IPS DF 4.7 (cell line): ENCODE results near the gene SYNJ2.

Experiments
- DNase-seq: peaks from one replicate; pipeline ENCODE4 v3.0.0-alpha.2; 2013; ENCODE audit warnings: low spot score; ENCODE audit errors: extremely low read depth

SYNJ2 gene

GRCh38 chr6:158026054-158026900 is 44.6 kb downstream of the SYNJ2 start:
- no peak for DNase-seq

GRCh38 chr6:158026901-158027589 is 45.4 kb downstream of the SYNJ2 start:
- DNase-seq, result no peak

DNA sequence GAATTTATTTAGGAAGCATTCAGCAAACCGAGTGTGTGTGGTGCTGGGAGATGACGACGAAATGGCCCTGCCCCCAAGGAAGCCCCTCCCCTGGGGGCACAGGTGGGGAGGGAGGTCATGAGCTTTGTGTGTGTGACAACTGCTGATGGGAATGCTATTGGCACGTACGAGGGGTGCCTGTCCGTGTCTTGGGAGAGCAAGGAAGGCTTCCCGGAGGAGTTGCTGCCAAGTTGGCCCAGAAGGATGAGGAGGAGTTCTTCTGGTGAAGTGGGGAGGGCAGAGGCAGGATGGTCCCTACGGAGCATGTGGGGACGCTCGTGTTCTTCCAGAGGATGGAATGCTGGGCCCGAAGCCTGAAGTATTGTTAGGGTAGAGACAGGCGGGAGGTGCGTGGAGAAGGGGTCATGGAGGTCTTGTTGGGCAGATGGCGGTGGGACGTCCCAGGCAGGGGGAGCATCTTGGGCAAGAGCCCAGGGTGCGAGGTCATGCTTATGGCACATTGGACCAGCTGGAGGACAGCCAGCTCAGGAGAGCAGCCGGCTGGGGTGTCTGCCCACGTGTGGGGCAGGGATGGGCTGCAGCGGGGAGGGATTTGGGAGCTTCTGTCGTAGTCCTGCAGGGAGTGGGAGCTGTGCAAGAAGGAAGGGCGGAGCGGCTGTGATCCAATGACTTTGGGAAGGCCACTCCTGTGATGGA is 46.1 kb downstream of the SYNJ2 start:
- no peak for DNase-seq

- DNase-seq, result no peak
Measured at GRCh38 chr6:158028421-158028820, 46.8 kb downstream of the SYNJ2 start.

GRCh38 chr6:158028876-158029275 is 47.2 kb downstream of the SYNJ2 start:
- no peak for DNase-seq

DNA sequence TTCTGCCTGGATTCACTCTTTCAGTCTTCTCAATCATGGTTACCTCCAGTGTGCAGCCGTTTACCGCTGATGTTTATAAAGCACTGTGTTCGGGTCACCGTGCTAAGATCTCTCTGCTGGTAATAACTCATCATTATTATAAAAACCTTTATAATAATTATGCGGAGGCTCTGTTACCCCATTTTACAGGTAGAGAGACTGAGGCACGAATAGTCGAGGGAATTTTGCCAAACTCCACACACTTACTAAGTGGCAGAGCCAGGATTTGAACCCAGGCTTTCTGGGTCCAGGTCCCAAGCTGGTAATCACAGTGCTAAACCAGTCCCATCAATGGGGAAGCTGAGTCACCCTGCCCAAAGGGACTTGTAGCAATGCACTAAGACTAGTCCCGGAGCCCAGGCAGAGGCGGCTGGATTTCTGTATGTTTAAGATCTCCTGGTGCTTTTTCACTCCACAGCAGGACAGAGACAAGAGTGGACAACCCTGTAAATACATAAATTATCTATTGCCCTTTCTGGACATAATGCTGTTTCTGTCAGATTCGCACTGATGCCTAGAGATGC is 48.1 kb downstream of the SYNJ2 start:
- no peak for DNase-seq

DNA sequence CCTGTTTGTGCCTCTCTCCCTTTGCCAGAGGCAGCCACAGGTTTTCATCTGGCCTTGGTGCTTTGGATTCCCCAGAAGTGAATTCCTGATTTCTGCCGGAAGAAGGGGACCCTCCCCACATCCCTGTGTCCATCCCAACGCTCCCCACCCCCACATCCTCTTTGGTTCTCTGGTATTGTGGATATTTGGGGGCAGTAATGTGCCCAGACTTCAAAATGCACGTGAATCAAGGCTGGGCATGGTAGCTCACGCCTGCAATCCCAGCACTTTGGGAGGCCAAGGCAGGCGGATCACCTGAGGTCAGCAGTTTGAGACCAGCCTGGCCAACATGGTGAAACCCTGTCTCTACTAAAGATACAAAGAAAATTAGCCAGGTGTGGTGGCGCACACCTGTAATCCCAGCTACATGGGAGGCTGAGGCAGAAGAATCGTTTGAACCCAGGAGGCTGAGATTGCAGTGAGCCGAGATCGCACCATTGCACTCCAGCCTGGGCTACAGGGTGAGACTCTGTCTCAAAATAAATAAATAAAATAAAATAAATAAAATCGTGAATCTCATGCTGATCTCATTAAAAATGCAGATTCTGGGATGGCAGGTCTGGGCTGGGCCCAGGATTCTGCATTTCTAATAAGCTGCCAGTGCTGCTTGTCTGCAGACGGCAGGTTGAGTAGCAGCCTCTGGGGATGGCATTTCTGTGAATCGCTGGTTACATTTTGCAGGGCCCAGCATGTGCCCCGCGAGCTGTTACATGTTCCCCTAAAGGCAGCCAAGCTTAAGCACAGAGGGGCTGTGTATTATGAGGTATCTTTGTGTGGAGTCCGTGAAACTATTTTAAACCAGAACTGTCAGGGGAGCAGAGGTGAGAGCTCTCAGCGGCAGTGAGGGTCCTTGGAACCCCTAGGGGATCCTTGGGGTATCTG is 49.0 kb downstream of the SYNJ2 start:
- no peak for DNase-seq

- DNase-seq, result no peak
Measured at GRCh38 chr6:158031381-158032353, 50.0 kb downstream of the SYNJ2 start.

- DNase-seq, result no peak
Measured at GRCh38 chr6:158032354-158032733, 50.7 kb downstream of the SYNJ2 start.

GRCh38 chr6:158033077-158033750 is 51.6 kb downstream of the SYNJ2 start:
- no peak for DNase-seq

GRCh38 chr6:158033751-158034702 is 52.4 kb downstream of the SYNJ2 start:
- no peak for DNase-seq

DNA sequence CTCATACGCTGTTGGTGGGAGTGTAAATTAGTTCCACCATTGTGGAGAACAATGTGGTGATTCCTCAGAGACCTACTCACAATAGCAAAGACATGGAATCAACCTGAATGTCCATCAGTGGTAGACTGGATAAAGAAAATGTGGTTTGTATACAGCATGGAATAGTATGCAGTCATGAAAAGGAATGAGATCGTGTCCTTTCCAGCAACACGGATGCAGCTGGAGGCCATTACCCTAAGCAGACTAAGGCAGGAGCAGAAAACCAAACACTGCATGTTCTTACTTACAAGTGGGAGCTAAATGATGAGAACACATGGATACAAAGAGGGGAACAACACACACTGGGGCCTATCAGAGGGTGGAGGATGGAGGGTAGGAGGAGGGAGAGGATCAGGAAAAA is 54.6 kb downstream of the SYNJ2 start:
- DNase-seq, result no peak

DNA sequence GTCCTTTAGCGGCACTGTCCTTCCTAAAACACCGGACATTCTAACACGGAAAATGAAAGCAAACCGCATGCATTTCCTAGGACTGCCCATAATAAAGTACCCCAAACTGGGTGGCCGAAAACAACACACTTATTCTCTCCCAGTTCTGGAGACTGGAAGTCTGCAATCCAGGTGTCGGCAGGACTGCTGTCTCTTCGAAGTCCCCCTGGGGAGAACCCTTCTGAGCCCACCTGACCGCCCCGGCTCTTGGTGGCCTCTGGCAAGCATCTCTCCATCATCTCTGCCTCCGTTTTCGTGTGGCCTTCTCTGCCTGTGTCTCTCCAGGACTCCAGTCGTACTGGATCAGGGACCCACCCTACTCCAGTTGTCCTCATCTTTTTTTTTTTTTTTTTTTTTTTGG is 55.4 kb downstream of the SYNJ2 start:
- no peak for DNase-seq

- no peak for DNase-seq
Measured at GRCh38 chr6:158037771-158038170, 56.1 kb downstream of the SYNJ2 start.

- DNase-seq, result no peak
Measured at GRCh38 chr6:158038291-158039177, 56.9 kb downstream of the SYNJ2 start.

DNA sequence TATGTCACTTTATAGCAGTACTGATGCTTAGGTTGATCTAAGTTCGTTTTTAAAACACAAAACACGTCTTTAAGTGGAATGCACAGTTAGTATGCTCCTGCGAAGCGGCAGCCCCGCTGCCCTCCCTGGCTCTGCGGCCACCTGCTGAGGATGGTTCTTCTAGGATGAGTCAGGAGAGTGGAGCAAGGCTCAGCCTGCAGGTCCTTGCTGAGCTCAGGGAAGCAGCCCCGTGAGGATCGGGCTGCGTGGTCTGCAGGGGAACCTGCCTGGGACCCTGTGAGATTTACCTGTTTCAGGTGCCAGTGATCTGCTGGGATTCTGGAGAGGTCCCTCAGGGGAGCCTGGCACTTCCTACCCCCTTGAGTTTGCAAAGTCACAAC is 57.5 kb downstream of the SYNJ2 start:
- DNase-seq, result no peak

GRCh38 chr6:158039571-158040050 is 57.9 kb downstream of the SYNJ2 start:
- no peak for DNase-seq
